Measurements from ENCODE around the gene RALGAPA2. TPM values are rescaled to one million over a fixed set of nuclear protein-coding genes. Genes with fewer than 3 reads are reported as not detected.

RALGAPA2 gene
- total RNA-seq, 4 donors from 2014 or later: 89.7 to 126 (median 97.8) TPM

DNA sequence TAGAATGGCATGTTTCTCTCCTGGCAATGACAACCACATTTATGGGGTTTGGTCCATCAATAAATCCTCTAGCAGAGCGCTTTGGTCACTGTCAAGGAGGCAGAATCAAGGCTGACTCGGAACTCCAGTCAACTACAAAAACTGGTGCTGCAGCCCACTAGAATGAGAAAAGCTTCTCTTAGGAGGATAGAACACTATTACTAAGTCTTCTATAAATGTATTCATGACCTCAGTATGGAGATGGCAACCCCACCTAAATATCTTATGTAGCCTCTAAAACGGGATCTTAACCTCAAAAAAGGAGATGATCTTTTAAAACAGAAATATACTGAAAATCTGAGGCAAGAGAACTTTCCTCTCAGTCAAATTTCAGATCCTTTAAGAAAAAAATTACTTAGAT lies 68.5 kb downstream of the RALGAPA2 start:
- Histone ChIP-seq H3K9me3 (no peaks in the 10 kb centered on the region), H3K27ac (no peak overlapping the region), H3K4me1 (no peaks in the 10 kb centered on the region), H3K36me3 (peaks cover 14 to 15% of the 10 kb centered on the region in 2 donors), H3K4me3 (replicated peaks in 1 of 3) (no peak overlapping the region), H3K27me3 (no peaks in the 10 kb centered on the region)
- TF ChIP-seq, protein P1, sequence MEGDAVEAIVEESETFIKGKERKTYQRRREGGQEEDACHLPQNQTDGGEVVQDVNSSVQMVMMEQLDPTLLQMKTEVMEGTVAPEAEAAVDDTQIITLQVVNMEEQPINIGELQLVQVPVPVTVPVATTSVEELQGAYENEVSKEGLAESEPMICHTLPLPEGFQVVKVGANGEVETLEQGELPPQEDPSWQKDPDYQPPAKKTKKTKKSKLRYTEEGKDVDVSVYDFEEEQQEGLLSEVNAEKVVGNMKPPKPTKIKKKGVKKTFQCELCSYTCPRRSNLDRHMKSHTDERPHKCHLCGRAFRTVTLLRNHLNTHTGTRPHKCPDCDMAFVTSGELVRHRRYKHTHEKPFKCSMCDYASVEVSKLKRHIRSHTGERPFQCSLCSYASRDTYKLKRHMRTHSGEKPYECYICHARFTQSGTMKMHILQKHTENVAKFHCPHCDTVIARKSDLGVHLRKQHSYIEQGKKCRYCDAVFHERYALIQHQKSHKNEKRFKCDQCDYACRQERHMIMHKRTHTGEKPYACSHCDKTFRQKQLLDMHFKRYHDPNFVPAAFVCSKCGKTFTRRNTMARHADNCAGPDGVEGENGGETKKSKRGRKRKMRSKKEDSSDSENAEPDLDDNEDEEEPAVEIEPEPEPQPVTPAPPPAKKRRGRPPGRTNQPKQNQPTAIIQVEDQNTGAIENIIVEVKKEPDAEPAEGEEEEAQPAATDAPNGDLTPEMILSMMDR (IDR thresholded peaks at IDR 0.05): no peak
- no peak for TF ChIP-seq POLR2A (IDR thresholded peaks at IDR 0.05)
- intact Hi-C loops (cut with DNase I): no loop called here
- WGBS, 2 donors: 89 to 96% methylated on average over 3 of the region's 3 CpGs
- DNase-seq: no peak

DNA sequence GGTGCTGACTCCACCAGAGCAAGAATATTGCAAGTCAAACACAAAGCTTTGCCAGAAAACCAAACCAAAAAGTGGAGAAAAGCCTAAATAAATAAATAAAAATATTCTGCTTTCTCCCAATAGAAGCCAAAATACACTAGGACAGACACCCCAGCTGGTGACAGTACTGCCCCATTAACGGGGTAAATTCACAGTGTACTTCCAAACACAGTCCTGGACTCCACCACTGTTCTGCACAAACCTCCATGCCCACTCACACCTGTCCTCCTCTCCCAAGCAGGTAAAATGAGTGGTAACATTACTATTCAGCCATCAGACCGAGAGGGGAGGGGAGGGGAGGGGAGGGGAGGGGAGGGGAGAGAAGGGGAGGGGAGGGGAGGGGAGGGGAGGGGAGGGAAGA lies 70.7 kb downstream of the RALGAPA2 start:
- DNase-seq: no peak
- H3K4me3 ChIP-seq (replicated peaks in 1 of 3): no peak overlapping the region
- 79 to 88% methylated on average over 2 of the region's 2 CpGs for WGBS, 2 donors
- intact Hi-C loops (cut with DNase I): no loop called here
- peaks cover 14 to 22% of the 10 kb centered on the region in 2 donors for H3K36me3 ChIP-seq
- H3K27me3 ChIP-seq: no peaks in the 10 kb centered on the region
- no peaks in the 10 kb centered on the region for H3K9me3 ChIP-seq
- no peak overlapping the region for H3K27ac ChIP-seq
- H3K4me1 ChIP-seq: peaks cover 0 to 6% of the 10 kb centered on the region in 2 donors
- TF ChIP-seq, protein P1 (IDR thresholded peaks at IDR 0.05): no peak
- no peak for TF ChIP-seq POLR2A (IDR thresholded peaks at IDR 0.05)

DNA sequence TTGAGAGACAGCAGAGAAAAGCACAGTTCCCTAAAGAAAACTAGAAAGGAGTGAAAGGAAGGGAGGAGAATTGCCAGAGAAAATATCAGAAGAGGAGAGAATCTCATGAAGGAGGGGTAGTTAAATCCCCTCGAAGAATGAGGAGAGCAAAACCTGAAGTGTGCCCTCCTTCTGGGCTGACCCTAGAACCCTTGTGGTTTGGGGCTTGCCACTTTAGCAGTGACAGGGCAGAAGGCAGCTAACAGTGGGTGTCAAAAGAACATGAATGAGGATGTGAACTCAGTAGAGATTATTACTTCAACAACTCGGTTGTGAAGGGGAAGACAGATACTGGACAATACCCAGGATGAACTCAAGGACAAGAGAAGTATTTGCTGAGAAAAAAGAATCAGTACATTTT lies 73.6 kb downstream of the RALGAPA2 start:
- H3K36me3 ChIP-seq: peaks cover 21 to 31% of the 10 kb centered on the region in 2 donors

DNA sequence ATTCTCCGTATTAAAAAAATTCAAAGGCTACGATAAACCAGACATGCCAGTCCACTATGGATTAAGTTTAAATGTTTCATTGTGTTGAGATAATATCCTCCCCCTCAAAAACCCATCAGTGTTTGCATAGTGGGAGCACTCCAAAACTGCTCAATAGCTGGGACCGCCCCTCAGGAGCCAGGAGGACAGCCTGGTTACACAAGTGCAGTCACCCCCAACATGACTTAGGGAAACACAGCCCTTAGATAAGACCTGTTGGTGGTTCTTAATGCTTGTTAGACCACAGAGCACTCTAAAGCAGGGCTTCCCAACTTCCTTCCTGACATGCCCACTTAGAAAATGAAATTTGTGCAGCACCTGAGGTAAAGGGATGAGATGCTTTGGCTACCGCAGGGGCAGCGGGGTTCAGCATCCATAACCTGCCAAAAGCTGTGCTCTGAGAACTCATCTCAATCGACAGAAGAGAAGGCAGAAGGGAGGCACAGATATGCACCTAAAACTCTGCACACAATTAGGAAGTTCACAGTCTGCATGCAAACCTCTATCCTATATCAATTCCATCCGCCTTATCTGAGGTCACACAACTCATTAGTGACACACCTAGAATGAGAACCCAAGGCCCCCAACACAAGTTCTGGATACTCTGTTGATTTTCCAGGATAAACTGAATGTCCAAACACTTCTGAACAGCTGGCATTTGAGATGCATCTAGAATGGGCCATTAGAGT lies 74.3 kb downstream of the RALGAPA2 start:
- no peak for DNase-seq
- WGBS, 2 donors: 82% methylated on average over 7 of the region's 7 CpGs
- H3K27ac ChIP-seq: no peak overlapping the region

More for the DNA sequence above, 73.6 kb downstream of the RALGAPA2 start:
- intact Hi-C loops (cut with DNase I): no loop called here
- TF ChIP-seq POLR2A (IDR thresholded peaks at IDR 0.05): no peak
- TF ChIP-seq, protein P1 (IDR thresholded peaks at IDR 0.05): no peak
- Histone ChIP-seq H3K4me1 (peaks cover 0 to 6% of the 10 kb centered on the region in 2 donors), H3K9me3 (no peaks in the 10 kb centered on the region), H3K27me3 (no peaks in the 10 kb centered on the region), H3K27ac (no peak overlapping the region), H3K4me3 (replicated peaks in 1 of 3) (no peak overlapping the region)
- 45 to 53% methylated on average over 2 of the region's 2 CpGs for WGBS, 2 donors
- DNase-seq: no peak

DNA sequence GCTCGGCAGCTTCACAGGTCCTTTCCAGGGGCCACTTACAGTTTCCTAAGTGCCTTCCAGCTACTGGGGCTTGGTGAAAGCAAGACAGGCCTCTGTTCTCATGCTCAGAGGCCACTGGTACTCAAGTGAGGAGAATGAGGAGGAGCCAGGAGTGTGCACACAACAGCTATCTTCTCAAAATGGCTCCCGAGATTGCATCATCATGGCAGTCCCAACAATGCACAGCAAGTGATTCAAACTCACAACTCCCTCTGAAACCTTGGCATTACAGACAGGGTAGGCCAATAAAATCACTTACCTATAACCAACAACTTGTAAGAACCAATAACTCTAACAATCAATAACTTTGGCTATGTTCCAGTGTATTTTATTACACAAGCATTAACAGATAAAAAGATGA lies 77.4 kb downstream of the RALGAPA2 start:
- Histone ChIP-seq H3K9me3 (no peaks in the 10 kb centered on the region), H3K36me3 (peaks cover 16 to 35% of the 10 kb centered on the region in 2 donors)

More for the DNA sequence above, 74.3 kb downstream of the RALGAPA2 start:
- no peak for TF ChIP-seq POLR2A (IDR thresholded peaks at IDR 0.05)
- TF ChIP-seq, protein P1 (IDR thresholded peaks at IDR 0.05): no peak
- intact Hi-C loops (cut with DNase I): no loop called here
- H3K9me3 ChIP-seq: no peaks in the 10 kb centered on the region
- H3K4me3 ChIP-seq (replicated peaks in 1 of 3): no peak overlapping the region
- H3K36me3 ChIP-seq: peaks cover 21 to 31% of the 10 kb centered on the region in 2 donors
- peaks cover 0 to 6% of the 10 kb centered on the region in 2 donors for H3K4me1 ChIP-seq
- H3K27me3 ChIP-seq: no peaks in the 10 kb centered on the region

More for the DNA sequence above, 77.4 kb downstream of the RALGAPA2 start:
- TF ChIP-seq, protein P1 (IDR thresholded peaks at IDR 0.05): no peak
- no peak for TF ChIP-seq POLR2A (IDR thresholded peaks at IDR 0.05)
- Histone ChIP-seq H3K27ac (no peak overlapping the region), H3K4me1 (peaks cover 0 to 6% of the 10 kb centered on the region in 2 donors), H3K27me3 (no peaks in the 10 kb centered on the region), H3K4me3 (replicated peaks in 1 of 3) (no peak overlapping the region)
- intact Hi-C loops (cut with DNase I): no loop called here
- 92 to 100% methylated on average over 1 to 2 of the region's 2 CpGs for WGBS, 2 donors
- no peak for DNase-seq

Measured in thyroid gland (tissue), 4 donors.